ENCODE measurements around the gene SOWAHC.
"Not testable (repeated sequence)": the region's sequence is repeated elsewhere in the genome, so short reads cannot be mapped to it uniquely, and the experiment has no call there.

Gene SOWAHC

DNA sequence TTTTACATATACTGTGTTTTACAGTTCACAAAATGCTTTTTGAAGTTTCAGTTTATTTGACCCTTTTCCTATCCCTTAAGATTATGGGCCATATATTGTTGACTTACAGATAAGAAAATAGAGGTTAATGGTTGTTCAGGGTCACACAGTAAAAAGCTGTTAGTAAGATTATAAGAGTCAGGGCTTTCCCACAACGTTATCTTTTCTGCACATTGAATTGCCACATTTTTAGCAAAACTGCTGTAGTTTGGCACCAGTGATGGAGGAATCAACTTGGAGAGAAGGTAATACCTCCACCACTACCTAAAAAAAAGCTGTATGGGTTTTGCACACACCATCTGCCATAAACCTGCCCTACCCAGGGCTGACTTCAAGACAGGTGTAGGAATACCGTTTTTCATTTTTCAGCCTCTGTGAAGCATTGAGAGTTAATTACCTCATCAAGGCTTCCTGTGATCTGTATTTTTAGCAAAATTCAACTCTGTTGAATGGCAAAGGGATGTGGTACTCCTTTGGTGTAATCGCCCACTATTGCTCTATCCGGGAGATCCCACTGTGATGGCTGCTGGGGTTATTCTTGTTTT lies 5.0 kb downstream of the SOWAHC start:
- H3K27ac ChIP-seq, result no peak overlapping the region
- TF ChIP-seq CTCF (conservative IDR thresholded peaks at IDR 0.05), result no peak

GRCh38 chr2:109623297-109623696 lies 9.1 kb downstream of the SOWAHC start:
- no peak overlapping the region for H3K27ac ChIP-seq
- no peak for TF ChIP-seq CTCF (conservative IDR thresholded peaks at IDR 0.05)

DNA sequence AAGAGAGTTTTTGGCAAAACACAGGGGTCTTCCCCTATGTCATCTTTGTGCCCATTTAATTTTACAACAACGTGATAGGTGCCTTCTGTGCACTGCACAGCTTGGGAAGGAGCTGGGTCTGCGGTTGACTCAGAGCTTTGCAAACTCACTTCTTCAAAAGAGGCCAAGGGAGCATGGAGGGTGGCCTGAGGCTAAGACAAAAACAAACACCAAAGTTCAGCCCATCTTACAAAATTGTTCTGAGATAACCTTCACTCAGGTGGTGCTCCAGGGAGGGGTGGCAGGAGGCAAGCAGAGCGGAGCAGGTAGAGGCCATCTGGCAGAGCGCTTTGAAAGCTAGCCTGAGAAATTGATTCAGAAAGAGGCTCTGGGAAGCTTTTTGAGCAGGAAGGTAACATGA lies 9.8 kb downstream of the SOWAHC start:
- no peak overlapping the region for H3K27ac ChIP-seq
- no peak for TF ChIP-seq CTCF (conservative IDR thresholded peaks at IDR 0.05)

GRCh38 chr2:109624339-109624738 lies 10.2 kb downstream of the SOWAHC start:
- H3K27ac ChIP-seq, result no peak overlapping the region
- TF ChIP-seq CTCF (conservative IDR thresholded peaks at IDR 0.05), result no peak

DNA sequence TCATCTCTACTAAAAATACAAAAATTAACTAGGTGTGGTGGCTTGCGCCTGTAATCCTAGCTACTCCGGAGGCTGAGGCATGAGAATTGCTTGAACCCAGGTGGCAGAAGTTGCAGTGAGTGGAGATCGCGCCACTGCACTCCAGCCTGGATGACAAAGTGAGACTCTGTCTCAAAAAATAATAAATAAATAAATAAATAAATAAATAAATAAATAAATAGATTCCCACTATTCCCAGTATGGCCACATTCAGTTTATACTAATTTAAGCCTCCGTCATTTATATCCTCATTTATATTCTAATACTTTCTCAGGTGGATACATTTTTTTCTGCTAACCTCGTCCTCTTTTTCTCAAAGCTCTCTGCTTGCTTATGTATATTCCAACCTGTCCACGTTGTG lies 14.2 kb downstream of the SOWAHC start:
- not testable (repeated sequence) for H3K27ac ChIP-seq

- no peak overlapping the region for H3K27ac ChIP-seq
- TF ChIP-seq CTCF (conservative IDR thresholded peaks at IDR 0.05), result no peak
These were observed 15.7 kb downstream of the SOWAHC start for GRCh38 chr2:109629867-109630266.

DNA sequence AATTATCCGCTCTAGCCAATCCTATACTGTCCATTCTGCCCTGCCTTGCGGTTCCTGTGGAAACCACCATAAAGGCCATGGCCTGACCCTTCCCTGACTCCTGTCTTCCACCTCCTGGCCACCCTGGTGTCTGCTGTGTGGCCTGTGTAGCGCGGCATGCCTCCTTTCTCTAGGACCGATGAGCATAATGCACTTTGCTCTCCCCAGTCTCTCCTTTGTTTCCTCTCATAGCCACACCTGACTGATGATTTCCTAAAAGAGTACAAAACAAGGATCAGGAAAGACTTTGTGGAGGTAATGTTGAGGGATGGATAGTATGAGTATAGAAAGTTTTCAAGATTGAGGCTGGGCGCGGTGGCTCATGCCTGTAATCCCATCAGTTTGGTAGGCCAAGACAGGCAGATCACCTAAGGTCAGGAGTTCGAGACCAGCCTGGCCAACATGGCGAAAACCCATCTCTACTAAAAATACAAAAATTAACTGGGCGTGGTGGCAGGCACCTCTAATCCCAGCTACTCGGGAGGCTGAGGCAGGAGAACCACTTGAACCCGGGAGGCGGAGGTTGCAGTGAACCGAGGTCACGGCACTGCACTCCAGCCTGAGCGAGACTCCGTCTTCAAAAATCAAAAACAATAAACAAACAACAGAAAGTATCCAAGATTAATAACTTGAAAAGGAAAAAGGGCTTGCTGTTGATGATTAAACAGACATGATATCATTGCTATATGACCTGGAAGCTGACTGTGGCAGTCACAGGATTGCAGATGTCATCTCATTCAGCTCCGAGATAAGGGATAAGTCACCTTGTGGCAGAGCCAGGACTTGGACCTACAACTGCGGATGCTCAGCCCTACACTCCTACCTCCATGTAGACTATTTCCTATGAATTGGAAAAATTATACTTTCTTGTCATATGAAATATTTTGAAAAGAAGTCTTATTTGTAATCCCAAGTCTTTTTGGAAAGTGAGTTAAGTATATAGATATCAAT lies 16.6 kb downstream of the SOWAHC start:
- no peak overlapping the region for H3K27ac ChIP-seq
- no peak for TF ChIP-seq CTCF (conservative IDR thresholded peaks at IDR 0.05)

DNA sequence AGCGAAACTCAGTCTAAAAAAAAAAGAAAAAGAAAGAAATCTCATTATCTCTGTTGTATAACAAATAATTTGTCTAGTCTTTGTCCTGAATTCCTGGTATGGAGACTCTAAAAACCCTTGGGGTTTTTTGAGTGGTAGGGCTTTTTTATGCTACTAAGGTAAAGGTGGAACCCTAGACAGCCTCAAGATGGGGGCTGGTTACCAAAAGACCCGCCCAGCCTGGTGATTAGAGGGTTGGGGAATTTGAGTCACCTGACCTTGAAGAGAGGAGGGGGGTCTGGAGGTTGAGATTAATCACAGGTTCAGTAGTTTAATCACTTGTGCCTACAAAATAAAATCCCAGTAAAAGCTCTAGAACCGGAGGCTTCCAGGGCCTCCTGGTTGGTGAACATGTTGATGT lies 17.6 kb downstream of the SOWAHC start:
- TF ChIP-seq CTCF (conservative IDR thresholded peaks at IDR 0.05), result no peak
- no peak overlapping the region for H3K27ac ChIP-seq
